ENCODE results near the gene MRAP2.
A peak's percentile ranks its signal among the peaks of the same experiment; 100 is the strongest.

MRAP2 gene

DNA sequence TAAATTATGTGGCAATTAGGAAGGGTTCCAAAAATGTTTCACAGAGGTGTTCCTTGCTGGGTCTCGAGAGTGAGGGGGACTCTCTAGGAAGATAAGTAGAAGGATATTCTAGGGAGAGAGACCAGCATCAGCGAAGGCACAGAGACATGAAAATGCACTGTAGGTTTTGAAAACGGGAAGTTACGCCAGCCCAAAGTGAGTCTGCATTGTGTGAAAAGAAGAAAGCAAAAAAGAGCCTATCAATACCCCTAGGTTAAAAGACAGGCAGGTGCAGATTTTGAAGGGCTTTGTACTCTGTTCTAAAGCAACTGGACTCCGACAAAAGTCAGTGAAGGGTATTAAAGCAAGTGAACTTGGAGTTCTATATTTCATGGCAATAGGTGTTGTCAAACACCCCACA lies 25.7 kb upstream of the MRAP2 start:
- TF ChIP-seq TAF1 (IDR thresholded peaks at IDR 0.05; ENCODE audit: low read depth, low read length) = no peak
- no peak for TF ChIP-seq POLR2AphosphoS5 (IDR thresholded peaks at IDR 0.05; ENCODE audit: low read depth, low read length)
- no peak for TF ChIP-seq PAX5 (IDR thresholded peaks at IDR 0.05; ENCODE audit: insufficient read depth, low read length, severe bottlenecking)
- TF ChIP-seq POLR2A (IDR thresholded peaks at IDR 0.05; ENCODE audit: low read depth, low read length) = no peak
- TF ChIP-seq SPI1 (IDR thresholded peaks at IDR 0.05; ENCODE audit: low read depth, low read length) = no peak
- TF ChIP-seq POU2F2 (IDR thresholded peaks at IDR 0.05; ENCODE audit: low read depth, low read length) = no peak
- DNase-seq (ENCODE audit: insufficient read length, low spot score) (no peak), FAIRE-seq (no peak)

DNA sequence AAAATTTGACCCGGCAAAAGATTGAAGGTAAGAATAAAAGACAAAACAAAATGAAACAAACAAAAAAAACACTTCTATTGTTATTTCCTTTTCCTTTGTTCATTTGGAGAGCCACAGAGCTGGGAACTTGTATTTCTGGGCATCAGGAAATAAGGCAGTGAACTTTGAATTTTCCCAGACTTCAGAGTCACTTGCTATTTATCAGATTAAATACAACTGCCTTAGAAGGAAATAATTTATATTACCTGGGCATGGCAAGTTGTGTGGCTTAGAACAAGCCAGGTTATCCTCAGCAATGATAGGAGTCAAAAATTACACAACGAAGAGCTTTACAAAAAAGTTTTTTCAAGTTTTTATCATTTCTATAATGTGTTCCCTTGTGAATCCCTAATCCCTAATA lies 20.2 kb upstream of the MRAP2 start:
- TF ChIP-seq PAX5 (IDR thresholded peaks at IDR 0.05; ENCODE audit: insufficient read depth, low read length, severe bottlenecking) (no peak), POLR2AphosphoS5 (IDR thresholded peaks at IDR 0.05; ENCODE audit: low read depth, low read length) (no peak), TAF1 (IDR thresholded peaks at IDR 0.05; ENCODE audit: low read depth, low read length) (no peak), POU2F2 (IDR thresholded peaks at IDR 0.05; ENCODE audit: low read depth, low read length) (no peak), POLR2A (IDR thresholded peaks at IDR 0.05; ENCODE audit: low read depth, low read length) (no peak), SPI1 (IDR thresholded peaks at IDR 0.05; ENCODE audit: low read depth, low read length) (no peak)
- no peak for FAIRE-seq
- DNase-seq (ENCODE audit: insufficient read length, low spot score) = no peak

DNA sequence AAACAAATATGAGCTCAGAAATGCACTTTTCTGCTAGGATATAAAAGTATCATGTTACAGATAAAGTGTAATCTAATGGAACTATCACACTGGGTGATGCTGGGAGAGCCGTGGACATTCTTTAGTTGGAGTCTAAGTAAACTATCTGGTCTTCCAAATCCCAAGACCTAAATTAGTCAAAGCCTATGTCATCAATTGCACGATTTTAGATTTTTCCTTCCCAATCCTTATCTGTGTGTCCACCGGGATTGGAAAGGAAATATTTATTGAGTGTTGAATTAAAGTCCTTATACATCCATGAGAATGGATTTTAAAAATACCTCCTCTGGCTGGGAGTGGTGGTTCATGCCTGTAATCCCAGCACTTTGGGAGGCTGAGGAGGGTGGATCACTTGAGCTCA lies 19.6 kb upstream of the MRAP2 start:
- FAIRE-seq (no peak), DNase-seq (ENCODE audit: insufficient read length, low spot score) (no peak)
- TF ChIP-seq POLR2A (IDR thresholded peaks at IDR 0.05; ENCODE audit: low read depth, low read length) (no peak), POU2F2 (IDR thresholded peaks at IDR 0.05; ENCODE audit: low read depth, low read length) (no peak)

DNA sequence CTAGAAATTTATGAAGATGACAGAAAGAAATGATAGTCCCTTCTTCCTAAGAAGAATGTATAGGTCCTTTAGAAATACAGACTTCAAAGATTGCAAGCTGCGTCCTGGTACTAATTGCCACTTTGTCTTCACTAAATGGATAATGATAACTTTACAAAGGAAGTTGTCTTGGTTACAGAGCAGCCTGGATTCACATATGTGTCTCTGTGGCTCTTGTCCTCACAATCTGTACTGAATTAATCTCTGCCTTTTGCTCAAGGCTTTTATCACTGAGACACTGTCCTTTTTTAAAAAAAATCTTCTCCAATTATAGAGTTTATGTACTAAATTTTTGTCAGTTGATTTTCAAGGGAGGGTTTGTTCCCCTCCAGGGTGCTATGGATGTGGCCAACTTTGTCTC lies 17.5 kb upstream of the MRAP2 start:
- TF ChIP-seq SPI1 (IDR thresholded peaks at IDR 0.05; ENCODE audit: low read depth, low read length) (no peak), TAF1 (IDR thresholded peaks at IDR 0.05; ENCODE audit: low read depth, low read length) (no peak), POU2F2 (IDR thresholded peaks at IDR 0.05; ENCODE audit: low read depth, low read length) (no peak), POLR2AphosphoS5 (IDR thresholded peaks at IDR 0.05; ENCODE audit: low read depth, low read length) (no peak), PAX5 (IDR thresholded peaks at IDR 0.05; ENCODE audit: insufficient read depth, low read length, severe bottlenecking) (no peak), POLR2A (IDR thresholded peaks at IDR 0.05; ENCODE audit: low read depth, low read length) (no peak)
- DNase-seq (ENCODE audit: insufficient read length, low spot score) (no peak), FAIRE-seq (no peak)

DNA sequence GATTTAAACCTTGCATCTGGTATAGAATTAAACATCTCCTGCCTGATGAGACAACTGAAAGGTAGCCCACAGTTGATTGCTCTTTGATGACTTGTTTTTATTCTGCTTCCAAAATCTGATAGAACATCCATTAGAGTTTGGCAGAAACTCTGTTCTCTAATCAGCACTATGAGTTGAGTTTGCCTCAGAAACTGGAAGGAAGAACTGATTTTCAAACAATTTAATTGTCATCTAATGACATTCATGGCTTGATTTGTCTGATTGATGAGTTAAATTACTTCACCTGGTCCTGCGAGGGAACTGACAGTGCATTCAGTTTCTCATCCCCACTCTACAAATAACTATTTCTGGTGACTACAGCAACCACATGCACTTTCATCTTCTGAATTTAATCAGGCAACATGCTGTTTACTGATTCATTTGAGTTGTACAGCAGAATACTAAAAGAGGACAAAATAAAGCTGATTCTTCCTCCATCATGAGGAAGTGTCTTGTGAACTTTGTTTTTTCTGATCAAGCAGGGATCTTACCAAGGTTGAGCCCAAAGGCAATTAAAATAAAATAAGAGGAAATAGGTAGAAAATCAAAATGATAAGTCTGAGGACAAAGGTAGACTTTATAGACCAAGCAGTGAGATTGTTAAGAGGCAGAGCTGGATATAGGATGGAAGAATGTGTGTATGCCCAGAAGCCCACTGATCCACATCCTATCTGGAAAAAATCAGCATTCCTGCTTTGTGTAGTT lies 15.7 kb upstream of the MRAP2 start:
- FAIRE-seq = peak; percentile 51

DNA sequence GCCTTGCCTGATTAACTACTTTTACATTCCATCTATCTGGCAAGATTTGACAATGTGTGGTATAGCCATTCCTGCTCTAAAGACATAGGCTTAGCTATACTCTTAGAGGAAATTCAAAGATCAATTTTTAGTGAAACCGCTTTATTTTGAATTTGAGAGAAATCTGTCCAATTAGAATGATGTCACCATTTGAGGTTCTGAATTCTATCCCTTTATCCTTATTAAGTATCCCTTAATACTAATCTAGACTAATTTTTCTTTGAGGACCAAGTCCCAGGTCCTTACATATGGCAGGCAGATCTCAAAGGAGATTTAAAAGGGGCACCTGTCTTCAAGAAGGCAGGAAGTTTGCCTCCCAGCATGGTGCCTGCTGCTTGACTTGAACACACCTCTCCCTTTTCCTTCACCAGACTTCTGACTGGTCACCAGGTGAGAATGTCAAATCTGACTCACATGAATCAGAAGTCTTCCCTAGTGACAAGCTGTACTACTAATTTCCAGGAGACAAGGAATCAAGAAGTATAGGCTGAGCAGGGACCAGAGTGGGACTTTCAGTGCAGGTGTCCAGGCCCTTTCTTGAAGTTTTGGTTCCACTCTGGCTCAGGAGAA lies 15.0 kb upstream of the MRAP2 start:
- no peak for TF ChIP-seq SPI1 (IDR thresholded peaks at IDR 0.05; ENCODE audit: low read depth, low read length)
- no peak for TF ChIP-seq POLR2A (IDR thresholded peaks at IDR 0.05; ENCODE audit: low read depth, low read length)
- no peak for TF ChIP-seq TAF1 (IDR thresholded peaks at IDR 0.05; ENCODE audit: low read depth, low read length)
- TF ChIP-seq PAX5 (IDR thresholded peaks at IDR 0.05; ENCODE audit: insufficient read depth, low read length, severe bottlenecking) = no peak
- no peak for TF ChIP-seq POU2F2 (IDR thresholded peaks at IDR 0.05; ENCODE audit: low read depth, low read length)
- no peak for TF ChIP-seq POLR2AphosphoS5 (IDR thresholded peaks at IDR 0.05; ENCODE audit: low read depth, low read length)
- DNase-seq (ENCODE audit: insufficient read length, low spot score) (no peak), FAIRE-seq (no peak)

More for the DNA sequence above, 15.7 kb upstream of the MRAP2 start:
- DNase-seq (ENCODE audit: insufficient read length, low spot score) = no peak
- TF ChIP-seq SPI1 (IDR thresholded peaks at IDR 0.05; ENCODE audit: low read depth, low read length) = 0 out of 2 replicates have a peak, but pooled peaks have one; percentile 28
- TF ChIP-seq PAX5 (IDR thresholded peaks at IDR 0.05; ENCODE audit: insufficient read depth, low read length, severe bottlenecking) = no peak

DNA sequence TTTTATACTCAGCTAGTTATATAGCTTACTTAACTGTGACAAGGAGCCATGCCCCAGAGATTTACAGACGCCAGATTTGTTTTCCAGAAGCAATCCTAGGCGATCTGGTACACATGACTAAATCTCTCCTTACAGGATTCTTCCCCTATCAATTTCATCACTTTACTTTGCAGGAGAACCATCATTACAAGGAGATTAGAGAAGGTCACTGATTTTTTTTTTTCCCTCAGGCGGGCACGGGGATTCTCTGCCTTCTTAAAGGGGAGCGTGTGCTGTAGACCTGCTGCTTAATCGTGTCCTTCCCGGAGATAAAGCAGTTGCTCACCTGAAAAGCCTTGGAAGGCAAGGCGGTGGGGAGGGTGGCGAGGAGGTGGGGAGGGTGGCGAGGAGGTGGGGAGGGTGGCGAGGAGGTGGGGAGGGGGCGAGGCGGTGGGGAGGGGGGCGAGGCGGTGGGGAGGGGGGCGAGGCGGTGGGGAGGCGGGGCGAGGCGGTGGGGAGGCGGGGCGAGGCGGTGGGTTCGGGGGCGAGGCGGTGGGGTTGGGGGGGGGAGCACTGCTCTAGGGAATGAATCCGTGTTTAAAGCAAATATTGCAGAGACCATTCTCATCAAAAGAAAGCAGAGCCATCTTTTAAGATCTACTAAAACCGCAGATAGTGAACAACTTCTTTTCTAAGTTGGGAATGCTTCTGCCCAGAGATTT lies 14.3 kb upstream of the MRAP2 start:
- FAIRE-seq (no peak), DNase-seq (ENCODE audit: insufficient read length, low spot score) (no peak)
- TF ChIP-seq TAF1 (IDR thresholded peaks at IDR 0.05; ENCODE audit: low read depth, low read length) = no peak

DNA sequence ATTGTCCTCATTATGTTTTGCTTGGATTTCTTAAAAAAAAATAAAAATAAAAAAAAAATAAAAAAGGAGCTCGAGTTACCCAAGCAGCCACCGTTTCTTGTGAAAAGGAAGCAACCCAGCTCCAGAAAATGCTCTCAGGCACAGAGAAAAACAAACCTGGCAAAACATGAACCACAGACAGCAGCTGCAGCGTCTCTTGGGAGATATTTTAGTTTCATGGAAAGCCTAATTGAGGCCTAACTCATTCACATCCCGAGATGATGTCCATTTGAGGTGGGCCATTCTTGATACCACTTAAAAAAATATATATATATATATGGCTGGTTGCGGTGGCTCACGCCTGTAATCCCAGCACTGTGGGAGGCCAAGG lies 13.7 kb upstream of the MRAP2 start:
- no peak for DNase-seq (ENCODE audit: insufficient read length, low spot score)
- TF ChIP-seq POLR2AphosphoS5 (IDR thresholded peaks at IDR 0.05; ENCODE audit: low read depth, low read length) (no peak), TAF1 (IDR thresholded peaks at IDR 0.05; ENCODE audit: low read depth, low read length) (no peak), SPI1 (IDR thresholded peaks at IDR 0.05; ENCODE audit: low read depth, low read length) (no peak), PAX5 (IDR thresholded peaks at IDR 0.05; ENCODE audit: insufficient read depth, low read length, severe bottlenecking) (no peak), POLR2A (IDR thresholded peaks at IDR 0.05; ENCODE audit: low read depth, low read length) (no peak), POU2F2 (IDR thresholded peaks at IDR 0.05; ENCODE audit: low read depth, low read length) (no peak)
- FAIRE-seq = no peak

DNA sequence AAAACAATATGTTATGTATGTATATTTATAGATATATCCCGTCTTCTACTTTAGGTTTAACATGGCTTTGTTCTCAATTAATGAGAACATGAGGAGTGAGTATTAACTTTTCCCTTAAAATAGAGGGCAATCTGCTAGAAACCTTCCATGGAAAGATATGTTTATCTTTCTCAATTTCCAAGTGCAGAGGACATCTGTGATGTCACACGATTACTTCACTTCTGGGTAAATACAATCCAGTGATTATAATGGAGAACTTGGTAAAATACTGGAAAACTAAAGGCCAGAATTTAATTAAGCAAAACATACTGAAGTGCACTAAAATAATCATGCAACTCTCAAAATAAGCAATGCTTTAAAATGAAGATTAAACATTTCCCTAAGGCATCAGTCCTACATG lies 11.9 kb upstream of the MRAP2 start:
- no peak for DNase-seq (ENCODE audit: insufficient read length, low spot score)
- no peak for FAIRE-seq
- TF ChIP-seq TAF1 (IDR thresholded peaks at IDR 0.05; ENCODE audit: low read depth, low read length) (no peak), POLR2A (IDR thresholded peaks at IDR 0.05; ENCODE audit: low read depth, low read length) (no peak), SPI1 (IDR thresholded peaks at IDR 0.05; ENCODE audit: low read depth, low read length) (no peak), POLR2AphosphoS5 (IDR thresholded peaks at IDR 0.05; ENCODE audit: low read depth, low read length) (no peak), PAX5 (IDR thresholded peaks at IDR 0.05; ENCODE audit: insufficient read depth, low read length, severe bottlenecking) (no peak), POU2F2 (IDR thresholded peaks at IDR 0.05; ENCODE audit: low read depth, low read length) (no peak)

DNA sequence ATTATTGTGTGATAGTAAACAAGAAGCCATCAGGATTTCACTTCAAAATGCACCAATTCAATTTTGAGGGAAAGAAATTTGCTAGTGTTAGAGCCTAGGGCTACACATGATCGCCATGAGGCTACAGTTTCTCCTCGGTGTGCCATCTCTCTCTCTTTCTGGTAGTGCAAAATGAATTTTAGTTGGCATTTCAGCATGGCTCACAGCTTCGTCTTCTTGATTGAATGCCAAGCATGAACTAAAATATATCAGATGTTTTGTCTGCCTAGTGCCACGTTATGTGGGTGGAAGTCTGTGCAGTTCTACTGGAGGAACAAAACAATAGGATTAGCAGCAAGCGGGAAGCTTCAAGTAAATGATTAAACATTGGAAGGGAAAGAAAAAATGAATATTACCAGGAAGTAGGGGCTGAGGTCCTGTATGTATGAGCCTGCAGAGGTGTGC lies 6.8 kb upstream of the MRAP2 start:
- FAIRE-seq (no peak), DNase-seq (ENCODE audit: insufficient read length, low spot score) (no peak)
- TF ChIP-seq POLR2AphosphoS5 (IDR thresholded peaks at IDR 0.05; ENCODE audit: low read depth, low read length) (no peak), SPI1 (IDR thresholded peaks at IDR 0.05; ENCODE audit: low read depth, low read length) (no peak), POU2F2 (IDR thresholded peaks at IDR 0.05; ENCODE audit: low read depth, low read length) (no peak), TAF1 (IDR thresholded peaks at IDR 0.05; ENCODE audit: low read depth, low read length) (no peak), POLR2A (IDR thresholded peaks at IDR 0.05; ENCODE audit: low read depth, low read length) (no peak), PAX5 (IDR thresholded peaks at IDR 0.05; ENCODE audit: insufficient read depth, low read length, severe bottlenecking) (no peak)
